ENCODE data around the gene CLDN4. TPM values are rescaled to one million over a fixed set of nuclear protein-coding genes. Genes with fewer than 3 reads are reported as not detected.
A peak's percentile ranks its signal among the peaks of the same experiment; 100 is the strongest.
"Not testable (repeated sequence)": the region's sequence is repeated elsewhere in the genome, so short reads cannot be mapped to it uniquely, and the experiment has no call there.

Gene CLDN4
- total RNA-seq, 1 experiment from 2014 or later, result 234 TPM

DNA sequence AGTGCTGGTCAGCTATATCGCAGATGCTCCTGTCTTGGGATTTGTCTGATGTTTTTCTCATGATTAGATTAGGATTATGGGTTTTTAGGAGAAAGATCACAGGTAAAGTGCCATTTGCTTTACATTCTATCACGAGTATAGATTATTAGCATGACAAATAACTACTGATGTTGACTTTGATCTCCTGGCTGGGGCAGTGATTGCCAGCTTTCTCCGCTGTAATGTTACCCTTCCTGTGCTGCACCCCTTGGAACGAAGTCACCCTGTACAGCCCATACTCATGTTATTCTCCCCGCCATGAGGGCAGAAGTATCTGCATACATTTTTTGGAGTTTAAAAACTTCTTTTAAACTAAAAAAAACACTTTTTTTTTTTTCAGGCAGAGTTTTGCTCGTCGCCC lies 10.8 kb upstream of the CLDN4 start:
- ATAC-seq, result no peak
- Histone ChIP-seq H3K9me2 (ENCODE audit: insufficient read depth) (no peaks in the 10 kb centered on the region), H2AFZ (ENCODE audit: low read depth, low read length, poor library complexity, severe bottlenecking) (no peak overlapping the region), H3K4me2 (ENCODE audit: low read length) (no peak overlapping the region), H3K9ac (ENCODE audit: low read length) (no peak overlapping the region), H3K9me3 (ENCODE audit: control insufficient read depth in 1 of 2, insufficient read depth in 1 of 2, low read depth in 1 of 2, low read length in 2 of 2) (no peaks in the 10 kb centered on the region), H4K20me1 (ENCODE audit: insufficient read depth) (no peaks in the 10 kb centered on the region), H3K4me1 (ENCODE audit: control insufficient read depth in 1 of 2, insufficient read depth in 2 of 2, low read length in 2 of 2) (peaks cover 51 to 71% of the 10 kb centered on the region in 2 experiments), H3K36me3 (ENCODE audit: control insufficient read depth in 1 of 2, insufficient read depth in 2 of 2, low read length in 2 of 2) (no peaks in the 10 kb centered on the region), H3K79me2 (ENCODE audit: insufficient read depth, low read length) (no peaks in the 10 kb centered on the region), H3K27me3 (ENCODE audit: insufficient read depth, low read length) (no peaks in the 10 kb centered on the region), H3K4me3 (replicated peaks in 1 of 2; ENCODE audit: low read depth in 1 of 2, low read length in 2 of 2) (no peak overlapping the region), H3K27ac (ENCODE audit: low read depth, low read length) (no peak overlapping the region)
- BruUV-seq (replicated peaks), result no TSS peak
- ChIA-PET RAD21 (ENCODE audit: low non-redundant PET in 1 of 2, low total read pairs in 2 of 2, uncharacterized antibody in 2 of 2, unreplicated experiment in 2 of 2) (no interaction called here), CTCF (interaction anchor here (0.7 kb wide), 1 partner anchor 44 kb away, joined by 3 read pairs; no protein-coding TSS in a partner anchor), POLR2A (no interaction called here)
- DNase-seq (ENCODE audit: low read depth, low spot score), result no peak
- TF ChIP-seq ZFX (IDR thresholded peaks at IDR 0.05) (no peak), RAD21 (IDR thresholded peaks at IDR 0.05; ENCODE audit: low read depth) (no peak), SRF (IDR thresholded peaks at IDR 0.05; ENCODE audit: low read depth) (no peak), ZNF274 (IDR thresholded peaks at IDR 0.05; ENCODE audit: low read depth, low read length) (no peak), EGR1 (IDR thresholded peaks at IDR 0.05; ENCODE audit: low read depth) (no peak), EZH2 (IDR thresholded peaks at IDR 0.05) (no peak), FOSL1 (IDR thresholded peaks at IDR 0.05; ENCODE audit: low read depth) (no peak), YY1 (IDR thresholded peaks at IDR 0.05; ENCODE audit: extremely low read depth, insufficient replicate concordance, low read depth, low read length) (no peak), POLR2A (IDR thresholded peaks at IDR 0.05; ENCODE audit: borderline replicate concordance, extremely low read depth, insufficient read depth, insufficient read length) (no peak), JUND (IDR thresholded peaks at IDR 0.05) (no peak), SP1 (IDR thresholded peaks at IDR 0.05; ENCODE audit: low read depth) (no peak)
- TF ChIP-seq, protein P1, sequence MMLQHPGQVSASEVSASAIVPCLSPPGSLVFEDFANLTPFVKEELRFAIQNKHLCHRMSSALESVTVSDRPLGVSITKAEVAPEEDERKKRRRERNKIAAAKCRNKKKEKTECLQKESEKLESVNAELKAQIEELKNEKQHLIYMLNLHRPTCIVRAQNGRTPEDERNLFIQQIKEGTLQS (IDR thresholded peaks at IDR 0.05), result no peak
- TF ChIP-seq, protein P2, sequence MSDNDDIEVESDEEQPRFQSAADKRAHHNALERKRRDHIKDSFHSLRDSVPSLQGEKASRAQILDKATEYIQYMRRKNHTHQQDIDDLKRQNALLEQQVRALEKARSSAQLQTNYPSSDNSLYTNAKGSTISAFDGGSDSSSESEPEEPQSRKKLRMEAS (IDR thresholded peaks at IDR 0.05), result no peak
- TF ChIP-seq, protein P3, sequence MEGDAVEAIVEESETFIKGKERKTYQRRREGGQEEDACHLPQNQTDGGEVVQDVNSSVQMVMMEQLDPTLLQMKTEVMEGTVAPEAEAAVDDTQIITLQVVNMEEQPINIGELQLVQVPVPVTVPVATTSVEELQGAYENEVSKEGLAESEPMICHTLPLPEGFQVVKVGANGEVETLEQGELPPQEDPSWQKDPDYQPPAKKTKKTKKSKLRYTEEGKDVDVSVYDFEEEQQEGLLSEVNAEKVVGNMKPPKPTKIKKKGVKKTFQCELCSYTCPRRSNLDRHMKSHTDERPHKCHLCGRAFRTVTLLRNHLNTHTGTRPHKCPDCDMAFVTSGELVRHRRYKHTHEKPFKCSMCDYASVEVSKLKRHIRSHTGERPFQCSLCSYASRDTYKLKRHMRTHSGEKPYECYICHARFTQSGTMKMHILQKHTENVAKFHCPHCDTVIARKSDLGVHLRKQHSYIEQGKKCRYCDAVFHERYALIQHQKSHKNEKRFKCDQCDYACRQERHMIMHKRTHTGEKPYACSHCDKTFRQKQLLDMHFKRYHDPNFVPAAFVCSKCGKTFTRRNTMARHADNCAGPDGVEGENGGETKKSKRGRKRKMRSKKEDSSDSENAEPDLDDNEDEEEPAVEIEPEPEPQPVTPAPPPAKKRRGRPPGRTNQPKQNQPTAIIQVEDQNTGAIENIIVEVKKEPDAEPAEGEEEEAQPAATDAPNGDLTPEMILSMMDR (IDR thresholded peaks at IDR 0.05 in 2 of 3, conservative IDR thresholded peaks at IDR 0.05 in 1 of 3; ENCODE audit: borderline replicate concordance in 1 of 3, insufficient read depth in 1 of 3, low read depth in 2 of 3, low read length in 2 of 3), result no peak
- intact Hi-C loops (cut with micrococcal nuclease), result no loop called here

DNA sequence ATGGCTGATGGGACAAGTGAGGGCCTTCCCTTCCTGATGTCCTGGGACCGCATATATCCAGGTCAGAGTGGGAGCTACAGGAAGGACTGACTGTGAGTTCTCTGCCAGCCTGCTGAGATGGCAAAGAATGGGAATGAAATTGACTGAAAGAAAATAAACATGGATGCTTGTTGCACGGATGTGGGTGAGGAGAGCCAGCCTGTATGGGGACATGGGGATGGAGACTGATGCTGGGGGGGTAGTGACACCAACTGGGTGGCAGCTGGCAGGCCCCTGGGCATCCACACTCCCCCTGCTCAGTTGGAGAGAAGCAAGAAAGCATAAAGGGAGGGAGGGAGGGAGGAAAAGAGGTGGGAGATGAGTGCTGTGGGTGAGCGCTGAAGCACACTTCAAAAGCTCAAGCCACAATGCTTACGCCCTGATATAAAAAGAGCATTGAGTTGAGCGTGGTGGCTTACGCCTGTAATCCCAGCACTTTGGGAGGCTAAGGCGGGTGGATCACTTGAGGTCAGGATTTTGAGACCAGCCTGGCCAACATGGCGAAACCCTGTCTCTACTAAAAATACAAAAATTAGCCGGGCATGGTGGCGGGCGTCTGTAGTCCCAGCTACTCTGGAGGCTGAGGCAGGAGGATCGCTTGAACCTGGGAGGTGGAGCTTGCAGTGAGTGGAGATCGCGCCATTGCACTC lies 9.1 kb upstream of the CLDN4 start:
- H3K9me3 ChIP-seq (ENCODE audit: control insufficient read depth in 1 of 2, insufficient read depth in 1 of 2, low read depth in 1 of 2, low read length in 2 of 2); H3K36me3 ChIP-seq (ENCODE audit: control insufficient read depth in 1 of 2, insufficient read depth in 2 of 2, low read length in 2 of 2); RAD21 ChIA-PET (ENCODE audit: low non-redundant PET in 1 of 2, low total read pairs in 2 of 2, uncharacterized antibody in 2 of 2, unreplicated experiment in 2 of 2); H3K79me2 ChIP-seq (ENCODE audit: insufficient read depth, low read length); ATAC-seq; H4K20me1 ChIP-seq (ENCODE audit: insufficient read depth); H2AFZ ChIP-seq (ENCODE audit: low read depth, low read length, poor library complexity, severe bottlenecking); H3K9me2 ChIP-seq (ENCODE audit: insufficient read depth); H3K27me3 ChIP-seq (ENCODE audit: insufficient read depth, low read length); DNase-seq (ENCODE audit: low read depth, low spot score): not testable (repeated sequence)
- H3K4me1 ChIP-seq (ENCODE audit: control insufficient read depth in 1 of 2, insufficient read depth in 2 of 2, low read length in 2 of 2), result peaks cover 57 to 78% of the 10 kb centered on the region in 2 experiments
- ChIA-PET CTCF (interaction anchor here (0.5 to 1.1 kb wide), 3 partner anchors 10 to 83 kb away, joined by 3 read pairs; partner anchors contain the start of gene ABHD11), POLR2A (interaction anchor here (0.7 to 3.5 kb wide), 10 partner anchors 9 to 197 kb away, joined by 3 to 30 read pairs (median 6); partner anchors contain the start of genes ABHD11, CLDN4, METTL27 and MLXIPL)
- peak overlapping the region; percentile 61 for H3K9ac ChIP-seq (ENCODE audit: low read length)
- H3K4me3 ChIP-seq (replicated peaks in 1 of 2; ENCODE audit: low read depth in 1 of 2, low read length in 2 of 2), result peak overlapping the region in 1 of 2 experiments; percentile 42; a peak in 2 of 4 replicates
- intact Hi-C loops (cut with micrococcal nuclease), result loop anchor here (2.0 kb wide), 1 partner anchor 13 kb away; no protein-coding TSS in a partner anchor
- peak overlapping the region; percentile 82 for H3K27ac ChIP-seq (ENCODE audit: low read depth, low read length)
- peak overlapping the region; percentile 94 for H3K4me2 ChIP-seq (ENCODE audit: low read length)
- TSS peak; percentile 73 for BruUV-seq (replicated peaks)

Measured in HCT116 (cell line).